SW480 (cell line): Measurements from ENCODE around the gene FAM83G.
"Not testable (repeated sequence)": the region's sequence is repeated elsewhere in the genome, so short reads cannot be mapped to it uniquely, and the experiment has no call there.

Experiments
- DNase-seq: peaks from one replicate; pipeline ENCODE4 v3.0.0-alpha.2; 2016; ENCODE audit warnings: low spot score

The FAM83G gene

GRCh38 chr17:19004421-19005136 lies at the start of gene FAM83G:
TSS of gene FAM83G (minus strand) at chr17:19004764. CDS start at chr17:19004041, 723 bp downstream.
- peak; percentile 85 for DNase-seq

- DNase-seq: not testable (repeated sequence)
These were observed 44.3 kb upstream of the FAM83G start for GRCh38 chr17:19048826-19049225.

- DNase-seq: not testable (repeated sequence)
These were observed 42.9 kb upstream of the FAM83G start for GRCh38 chr17:19047510-19047909.

- DNase-seq: not testable (repeated sequence)
These were observed 42.3 kb upstream of the FAM83G start, which contains the start of gene GRAP for GRCh38 chr17:19046782-19047375. TSS of gene GRAP (minus strand) at chr17:19046957. CDS start at chr17:19046926, 31 bp downstream.

GRCh38 chr17:19044643-19045042 lies 40.1 kb upstream of the FAM83G start:
- not testable (repeated sequence) for DNase-seq

- not testable (repeated sequence) for DNase-seq
These were observed 38.5 kb upstream of the FAM83G start for GRCh38 chr17:19043032-19043431.

GRCh38 chr17:19042369-19042768 lies 37.8 kb upstream of the FAM83G start:
- not testable (repeated sequence) for DNase-seq

- DNase-seq: not testable (repeated sequence)
These were observed 37.3 kb upstream of the FAM83G start for GRCh38 chr17:19041871-19042270.

GRCh38 chr17:19040350-19040749 lies 35.8 kb upstream of the FAM83G start:
- not testable (repeated sequence) for DNase-seq

GRCh38 chr17:19038730-19039129 lies 34.2 kb upstream of the FAM83G start:
- DNase-seq: not testable (repeated sequence)

- DNase-seq: not testable (repeated sequence)
These were observed 33.4 kb upstream of the FAM83G start for GRCh38 chr17:19038007-19038406.

- DNase-seq: not testable (repeated sequence)
These were observed 33.0 kb upstream of the FAM83G start for GRCh38 chr17:19037547-19037946.

GRCh38 chr17:19036186-19036585 lies 31.6 kb upstream of the FAM83G start:
- not testable (repeated sequence) for DNase-seq

- DNase-seq: not testable (repeated sequence)
These were observed 27.9 kb upstream of the FAM83G start for GRCh38 chr17:19032377-19032988.

GRCh38 chr17:19031729-19032128 lies 27.2 kb upstream of the FAM83G start:
- DNase-seq: not testable (repeated sequence)

GRCh38 chr17:19030771-19031449 lies 26.3 kb upstream of the FAM83G start:
- DNase-seq: not testable (repeated sequence)

- not testable (repeated sequence) for DNase-seq
These were observed 25.2 kb upstream of the FAM83G start for GRCh38 chr17:19029740-19030139.

- DNase-seq: not testable (repeated sequence)
These were observed 24.1 kb upstream of the FAM83G start for GRCh38 chr17:19028671-19029070.

- no peak for DNase-seq
These were observed 19.8 kb upstream of the FAM83G start for GRCh38 chr17:19024101-19025078.

- DNase-seq: no peak
These were observed 18.8 kb upstream of the FAM83G start for GRCh38 chr17:19023209-19023999.
